Upper lobe of left lung (tissue), 6 donors: ENCODE measurements around the gene SH3PXD2A. TPM values are rescaled to one million over a fixed set of nuclear protein-coding genes. Genes with fewer than 3 reads are reported as not detected.

Experiments
- ATAC-seq, 2 donors: fragments of 200-7000 bp; cut with Tn5 transposase; one replicate each; pipeline ENCODE4 v1.9.1; 2022; ENCODE audit warnings: mild to moderate bottlenecking in 2 of 2, moderate library complexity in 2 of 2; ENCODE audit not compliant: low FRiP score in 2 of 2
- DNase-seq, 2 donors: peaks; one replicate each; pipeline ENCODE4 v3.0.0-alpha.2; 2019 to 2020
- H3K27ac ChIP-seq, 4 donors: fragments of 200-600 bp; sonication (generic); one replicate each; pipeline ENCODE4 v1.5.1; 2016 to 2019
- H3K27me3 ChIP-seq, 4 donors: fragments of 200-600 bp; sonication (generic); one replicate each; pipeline ENCODE4 v1.5.1; 2017 to 2019
- H3K36me3 ChIP-seq, 4 donors: fragments of 200-600 bp; sonication (generic); one replicate each; pipeline ENCODE4 v1.5.1; 2016 to 2019
- H3K4me1 ChIP-seq, 4 donors: fragments of 200-600 bp; sonication (generic); one replicate each; pipeline ENCODE4 v1.5.1; 2018 to 2019
- H3K4me3 ChIP-seq, 4 donors: fragments of 200-600 bp; sonication (generic); one replicate each; pipeline ENCODE4 v1.5.1; 2017 to 2019; ENCODE audit warnings: mild to moderate bottlenecking in 2 of 4, moderate library complexity in 1 of 4
- H3K9me3 ChIP-seq, 4 donors: fragments of 200-600 bp; sonication (generic); one replicate each; pipeline ENCODE4 v1.5.1; 2018 to 2019
- CTCF ChIP-seq, 6 experiments: fragments of 450-650 bp in 4 of 6; fragments of 200-600 bp in 2 of 6; sonication (generic) in 2 of 6; IDR thresholded peaks; one replicate each; pipeline ENCODE4 v1.5.1; 2016 to 2019; ENCODE audit warnings: antibody characterized with exemption in 6 of 6
- EP300 ChIP-seq, 4 donors: sonication (generic); formaldehyde crosslinking; IDR thresholded peaks; one replicate each; pipeline ENCODE4 v1.5.1; 2017; ENCODE audit warnings: antibody characterized with exemption in 4 of 4, control low read depth in 2 of 4
- POLR2A ChIP-seq, 4 donors: fragments of 450-650 bp; IDR thresholded peaks; one replicate each; pipeline ENCODE4 v1.5.1; 2016 to 2017; ENCODE audit warnings: antibody characterized with exemption in 4 of 4, mild to moderate bottlenecking in 2 of 4
- POLR2AphosphoS5 ChIP-seq, 2 donors: sonication (generic); formaldehyde crosslinking; IDR thresholded peaks; one replicate each; pipeline ENCODE4 v1.5.1; 2017; ENCODE audit warnings: antibody characterized with exemption in 2 of 2
- WGBS, 2 donors: methylation state at CpG; one replicate each; pipeline ENCODE4 v1.1.5; 2017 to 2018; 5-methylcytosine and 5-hydroxymethylcytosine counted together
- total RNA-seq, 6 donors: library from RNA; depleted of rRNA in 4 of 6; stranded (reverse); fragments of >200 nt in 4 of 6; gene quantifications; one replicate each; pipeline versions ENCODE4 v1.1.0 to v1.2.1, GENCODE V29; 2016 to 2021
- donor health status: DM: no; HTN: no; CAD: no; lungs with moderate emphysema.
- donor health status: DM: no; HTN: yes; CAD: no; lungs with severe emphysema.

The SH3PXD2A gene
- total RNA-seq, 6 donors from 2014 or later = 19.6 to 42.2 (median 30.8) TPM

GRCh38 chr10:103783681-103784080, 71.7 kb downstream of the SH3PXD2A start:
- Histone ChIP-seq H3K27me3 (no peaks in the 10 kb centered on the region), H3K36me3 (no peaks in the 10 kb centered on the region), H3K27ac (no peak overlapping the region), H3K9me3 (no peaks in the 10 kb centered on the region), H3K4me3 (no peak overlapping the region), H3K4me1 (peaks cover 14 to 33% (median 20%) of the 10 kb centered on the region in 4 donors)
- WGBS, 2 donors = 77 to 82% methylated on average over 7 of the region's 7 CpGs
- DNase-seq (no peak), ATAC-seq (no peak)
- TF ChIP-seq POLR2AphosphoS5 (IDR thresholded peaks at IDR 0.05) = no peak
- TF ChIP-seq CTCF (IDR thresholded peaks at IDR 0.05) = no peak
- no peak for TF ChIP-seq EP300 (IDR thresholded peaks at IDR 0.05)

GRCh38 chr10:103781329-103782061, 73.9 kb downstream of the SH3PXD2A start:
- H3K27me3 ChIP-seq = no peaks in the 10 kb centered on the region
- peak in 1 of 2 donors; percentile 16 for ATAC-seq
- no peak for DNase-seq
- peaks cover 9 to 24% (median 19%) of the 10 kb centered on the region in 4 donors for H3K4me1 ChIP-seq
- H3K9me3 ChIP-seq = no peaks in the 10 kb centered on the region
- TF ChIP-seq POLR2A (IDR thresholded peaks at IDR 0.05) (no peak), EP300 (IDR thresholded peaks at IDR 0.05) (no peak), CTCF (IDR thresholded peaks at IDR 0.05) (no peak), POLR2AphosphoS5 (IDR thresholded peaks at IDR 0.05) (no peak)
- no peaks in the 10 kb centered on the region for H3K36me3 ChIP-seq
- no peak overlapping the region for H3K4me3 ChIP-seq
- no peak overlapping the region for H3K27ac ChIP-seq
- 83% methylated on average over 3 to 6 of the region's 6 CpGs for WGBS, 2 donors

GRCh38 chr10:103780242-103781149, 74.9 kb downstream of the SH3PXD2A start:
- no peak for TF ChIP-seq EP300 (IDR thresholded peaks at IDR 0.05)
- no peak for TF ChIP-seq POLR2A (IDR thresholded peaks at IDR 0.05)
- no peak for TF ChIP-seq CTCF (IDR thresholded peaks at IDR 0.05)
- no peak for TF ChIP-seq POLR2AphosphoS5 (IDR thresholded peaks at IDR 0.05)
- DNase-seq = no peak
- ATAC-seq = no peak
- H3K36me3 ChIP-seq = no peaks in the 10 kb centered on the region
- peaks cover 9 to 24% (median 16%) of the 10 kb centered on the region in 4 donors for H3K4me1 ChIP-seq
- H3K27me3 ChIP-seq = no peaks in the 10 kb centered on the region
- H3K27ac ChIP-seq = peak overlapping the region in 1 of 4 donors; percentile 23
- H3K9me3 ChIP-seq = no peaks in the 10 kb centered on the region
- WGBS, 2 donors = 78 to 85% methylated on average over 7 to 8 of the region's 8 CpGs
- no peak overlapping the region for H3K4me3 ChIP-seq

- no peaks in the 10 kb centered on the region for H3K36me3 ChIP-seq
- TF ChIP-seq CTCF (IDR thresholded peaks at IDR 0.05) = no peak
- no peak for TF ChIP-seq POLR2AphosphoS5 (IDR thresholded peaks at IDR 0.05)
- no peak for TF ChIP-seq EP300 (IDR thresholded peaks at IDR 0.05)
- TF ChIP-seq POLR2A (IDR thresholded peaks at IDR 0.05) = no peak
- no peaks in the 10 kb centered on the region for H3K27me3 ChIP-seq
- H3K9me3 ChIP-seq = no peaks in the 10 kb centered on the region
- WGBS, 2 donors = 86 to 92% methylated on average over 10 of the region's 10 CpGs
- H3K27ac ChIP-seq = no peak overlapping the region
- ATAC-seq = no peak
- H3K4me3 ChIP-seq = no peak overlapping the region
- H3K4me1 ChIP-seq = peaks cover 9 to 21% (median 12%) of the 10 kb centered on the region in 4 donors
- DNase-seq = no peak
These were observed 76.8 kb downstream of the SH3PXD2A start for GRCh38 chr10:103778358-103779139.
